Endothelial cell of hepatic sinusoid (primary cell): ENCODE results near the gene FLVCR1.
"Not testable (repeated sequence)": the region's sequence is repeated elsewhere in the genome, so short reads cannot be mapped to it uniquely, and the experiment has no call there.

Source experiments
- in situ Hi-C: cut with HindIII; loops from 2 replicates; pipeline ENCODE4 v1.10.0; 2017; ENCODE audit warnings: low sequenced_read_pairs

Gene FLVCR1

GRCh38 chr1:212857992-212858460 is at the start of gene FLVCR1:
TSS of gene FLVCR1 (plus strand) at chr1:212858275. CDS start at chr1:212858453, 178 bp downstream.
- in situ Hi-C loops: no loop called here

- in situ Hi-C loops: no loop called here
Observed at GRCh38 chr1:212814537-212815334, 43.3 kb upstream of the FLVCR1 start.

GRCh38 chr1:212816567-212817278 is 41.4 kb upstream of the FLVCR1 start:
- in situ Hi-C loops: no loop called here

- in situ Hi-C loops: no loop called here
Observed at GRCh38 chr1:212819726-212820125, 38.3 kb upstream of the FLVCR1 start.

GRCh38 chr1:212820969-212821368 is 37.1 kb upstream of the FLVCR1 start:
- in situ Hi-C loops: no loop called here

GRCh38 chr1:212822956-212823355 is 35.1 kb upstream of the FLVCR1 start:
- in situ Hi-C loops: no loop called here

- in situ Hi-C loops: no loop called here
Observed at GRCh38 chr1:212824201-212824600, 33.9 kb upstream of the FLVCR1 start.

- in situ Hi-C loops: no loop called here
Observed at GRCh38 chr1:212825798-212826452, 32.1 kb upstream of the FLVCR1 start.

- in situ Hi-C loops: no loop called here
Observed at GRCh38 chr1:212827171-212827776, 30.8 kb upstream of the FLVCR1 start.

GRCh38 chr1:212827831-212828278 is 30.2 kb upstream of the FLVCR1 start:
- in situ Hi-C loops: no loop called here

GRCh38 chr1:212828395-212828794 is 29.7 kb upstream of the FLVCR1 start:
- in situ Hi-C loops: no loop called here

- in situ Hi-C loops: loop anchor here (5.0 kb wide), 2 partner anchors 51 to 59 kb away; no protein-coding TSS in a partner anchor
Observed at GRCh38 chr1:212833211-212834207, 24.6 kb upstream of the FLVCR1 start.

- in situ Hi-C loops: no loop called here
Observed at GRCh38 chr1:212838145-212838544, 19.9 kb upstream of the FLVCR1 start.

- in situ Hi-C loops: not testable (repeated sequence)
Observed at GRCh38 chr1:212844521-212844920, 13.6 kb upstream of the FLVCR1 start.

GRCh38 chr1:212847549-212847948 is 10.5 kb upstream of the FLVCR1 start, which contains the start of gene SPATA45:
TSS of gene SPATA45 (minus strand) at chr1:212847649. CDS start at chr1:212836149, 11,500 bp downstream.
- in situ Hi-C loops: no loop called here

GRCh38 chr1:212852105-212852688 is 5.9 kb upstream of the FLVCR1 start:
- in situ Hi-C loops: no loop called here

GRCh38 chr1:212853658-212854057 is 4.4 kb upstream of the FLVCR1 start:
- in situ Hi-C loops: no loop called here

- in situ Hi-C loops: no loop called here
Observed at GRCh38 chr1:212856755-212857154, 1.3 kb upstream of the FLVCR1 start.
